GM19463 (cell line): ENCODE data around the gene SEC22B.
"Not testable (repeated sequence)": the region's sequence is repeated elsewhere in the genome, so short reads cannot be mapped to it uniquely, and the experiment has no call there.

Source experiments
- ATAC-seq: cut with Tn5 transposase; IDR thresholded peaks from one replicate; pipeline ENCODE4 v1.9.1; 2021; ENCODE audit warnings: mild to moderate bottlenecking, moderate library complexity; ENCODE audit not compliant: unreplicated experiment

The SEC22B gene

DNA sequence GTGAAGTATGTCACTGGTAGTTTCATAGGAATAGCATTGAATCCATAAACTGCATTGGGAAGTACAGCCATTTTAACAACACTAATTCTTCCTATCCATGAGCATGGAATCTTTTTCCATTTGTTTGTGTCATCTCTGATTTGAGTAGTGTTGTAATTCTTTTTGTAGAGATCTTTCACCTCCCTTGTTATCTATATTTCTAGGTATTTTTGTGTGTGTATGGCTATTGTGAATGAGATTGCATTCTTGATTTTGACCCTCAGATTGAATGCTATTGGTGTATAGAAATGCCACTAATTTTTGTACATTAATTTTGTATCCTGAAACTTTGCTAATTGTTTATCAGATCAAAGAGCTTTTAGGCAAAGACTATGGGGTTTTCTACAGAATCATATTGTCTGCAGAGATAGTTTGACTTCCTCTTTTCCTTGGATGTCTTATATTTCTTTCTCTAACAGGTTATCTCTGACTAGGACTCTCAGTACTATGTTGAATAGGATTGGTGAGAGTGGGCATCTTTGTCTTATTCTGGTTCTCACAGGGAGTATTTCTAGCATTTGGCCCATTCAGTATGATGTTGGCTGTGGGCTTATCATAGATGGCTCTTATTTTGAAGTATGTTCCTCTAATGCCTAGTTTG, 26.8 kb downstream of the SEC22B start:
- not testable (repeated sequence) for ATAC-seq

DNA sequence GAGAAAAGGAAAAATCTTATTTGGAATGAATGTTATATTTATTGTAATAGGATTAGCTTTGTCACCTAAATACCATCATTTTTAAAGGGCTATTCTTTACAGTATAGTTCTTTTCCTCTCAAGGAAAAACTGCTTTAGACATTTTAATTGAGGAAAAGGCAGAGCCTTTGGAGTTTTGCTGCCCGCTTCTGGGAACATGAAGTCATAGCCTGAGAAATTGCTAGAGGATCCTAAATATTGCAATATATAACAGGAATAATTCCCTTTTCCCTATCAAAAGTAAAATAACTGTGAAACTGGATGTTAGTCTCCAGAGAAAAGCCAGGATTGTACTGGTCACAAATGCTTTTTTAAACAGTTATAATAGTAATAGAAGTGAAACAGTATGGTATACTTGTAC, 30.5 kb downstream of the SEC22B start:
- ATAC-seq: not testable (repeated sequence)

DNA sequence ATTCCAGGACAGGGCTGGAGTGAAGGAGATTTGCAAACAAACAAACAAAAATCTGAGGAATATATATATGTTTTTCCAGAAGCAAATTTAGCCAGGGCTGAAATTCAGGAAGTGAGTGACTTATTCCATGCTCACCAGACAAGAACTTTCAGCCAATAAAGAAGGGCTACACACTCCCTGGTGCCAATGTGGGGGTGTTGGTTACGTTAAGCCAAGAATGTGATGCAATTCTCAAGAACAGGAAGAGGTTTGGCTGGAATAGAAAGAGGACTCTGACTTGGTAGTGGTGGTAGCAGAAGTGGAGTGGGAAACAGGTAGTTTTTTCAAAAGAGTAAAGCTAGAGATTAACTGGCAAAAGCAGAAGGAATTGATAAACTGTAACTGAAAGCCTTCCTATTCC, 31.7 kb downstream of the SEC22B start:
- not testable (repeated sequence) for ATAC-seq

- ATAC-seq: not testable (repeated sequence)
These were observed 32.2 kb downstream of the SEC22B start for GRCh38 chr1:120144169-120144568.

DNA sequence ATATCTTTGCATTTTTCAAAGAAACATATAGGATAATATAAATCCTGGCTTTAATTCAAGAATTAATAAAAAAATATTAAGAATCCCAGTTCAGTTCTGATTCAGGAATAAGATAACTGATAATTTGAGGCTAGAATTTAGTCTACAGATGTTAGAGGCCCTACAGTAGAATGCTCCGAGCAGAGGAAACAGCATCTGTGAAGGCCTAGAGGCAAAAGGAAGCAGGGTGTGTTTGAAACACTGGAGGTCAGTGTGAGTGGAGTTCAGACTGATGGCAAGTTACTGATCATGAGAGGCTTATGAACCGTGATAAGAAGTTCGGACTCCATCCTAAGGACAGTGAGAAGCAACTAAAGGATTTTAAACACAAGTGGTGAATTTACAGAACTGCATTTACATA, 33.0 kb downstream of the SEC22B start:
- not testable (repeated sequence) for ATAC-seq

DNA sequence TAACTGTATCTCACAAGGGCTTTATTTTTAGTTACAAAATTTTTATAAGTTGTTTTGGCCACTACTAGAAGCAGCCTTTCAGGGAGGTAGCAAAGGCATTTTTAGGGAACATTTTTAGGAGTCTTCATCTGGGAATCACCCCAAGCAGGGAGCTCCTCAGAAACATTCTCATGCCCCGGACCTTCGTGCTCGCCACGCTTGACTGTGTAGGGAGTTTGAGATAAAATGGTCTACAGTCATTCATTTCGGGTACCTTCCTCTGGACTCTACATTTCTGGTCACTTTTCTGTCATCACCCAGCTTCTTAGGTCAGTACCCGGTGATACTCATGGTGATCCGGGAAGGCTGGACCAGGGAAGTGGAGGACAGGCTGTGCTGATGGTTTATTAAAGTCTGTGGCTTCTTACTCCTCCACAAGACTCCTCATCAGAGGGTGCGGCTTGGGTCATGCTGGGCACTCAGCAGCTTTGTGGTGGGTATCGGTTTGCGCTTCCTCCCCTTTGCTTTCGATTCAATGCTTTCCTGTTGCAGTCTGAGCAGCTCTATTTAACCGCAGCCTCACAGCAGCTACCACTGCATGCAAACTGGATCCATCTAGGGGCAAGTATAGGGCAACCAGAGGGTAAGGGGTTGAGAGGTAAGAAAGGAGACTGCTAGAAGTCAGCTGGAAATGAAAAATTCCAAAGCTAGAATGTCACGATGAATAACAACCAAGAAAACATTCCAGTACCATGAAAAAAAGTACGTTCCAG, 33.6 kb downstream of the SEC22B start:
- peak; percentile 100 for ATAC-seq

- ATAC-seq: not testable (repeated sequence)
These were observed 34.5 kb downstream of the SEC22B start for GRCh38 chr1:120141865-120142264.

DNA sequence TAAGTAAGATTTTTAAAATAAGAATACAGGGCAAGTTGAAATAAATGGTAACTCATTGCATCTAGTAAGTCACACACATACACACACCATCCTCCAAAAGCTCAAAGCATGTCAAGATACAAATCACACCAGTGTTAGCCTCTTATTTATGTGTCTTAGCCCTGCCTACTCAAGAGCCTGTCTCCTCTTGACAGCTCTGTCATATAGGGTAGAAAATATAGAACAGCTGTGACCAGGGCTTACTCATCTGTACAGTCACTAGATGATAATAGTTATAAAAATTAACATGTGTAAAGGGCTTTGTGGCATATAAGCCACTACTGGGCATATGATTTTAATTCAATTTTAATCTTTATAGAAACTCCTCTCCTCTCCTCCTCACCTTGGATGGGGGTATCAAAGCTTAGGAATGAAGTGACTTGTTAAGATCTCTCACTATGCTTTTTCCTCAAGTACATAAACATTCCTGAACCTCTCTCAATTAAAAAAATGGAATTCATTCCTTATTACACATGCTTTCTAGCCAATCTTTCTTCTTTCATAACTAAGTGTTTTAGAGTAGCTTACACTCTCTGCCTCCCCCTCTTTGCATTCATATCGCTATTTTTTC, 35.6 kb downstream of the SEC22B start:
- ATAC-seq: not testable (repeated sequence)

- ATAC-seq: not testable (repeated sequence)
These were observed 40.2 kb downstream of the SEC22B start for GRCh38 chr1:120136086-120136485.

DNA sequence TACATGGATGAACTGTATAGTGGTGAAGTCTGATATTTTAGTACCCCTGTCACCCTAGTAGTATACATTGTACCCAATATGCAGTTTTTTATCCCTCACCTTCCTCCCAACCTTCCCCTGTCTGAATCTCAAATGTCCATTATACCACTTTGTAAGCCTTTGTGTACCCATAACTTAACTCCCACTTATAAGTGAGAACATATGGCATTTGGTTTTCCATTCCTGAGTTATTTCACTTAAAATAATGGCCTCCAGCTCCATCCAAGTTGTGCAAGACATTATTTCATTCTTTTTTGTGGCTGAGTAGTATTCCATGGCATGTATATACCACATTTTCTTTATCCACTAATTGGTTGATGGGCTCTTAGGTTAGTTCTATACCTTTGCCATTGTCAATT, 42.4 kb downstream of the SEC22B start:
- ATAC-seq: not testable (repeated sequence)

DNA sequence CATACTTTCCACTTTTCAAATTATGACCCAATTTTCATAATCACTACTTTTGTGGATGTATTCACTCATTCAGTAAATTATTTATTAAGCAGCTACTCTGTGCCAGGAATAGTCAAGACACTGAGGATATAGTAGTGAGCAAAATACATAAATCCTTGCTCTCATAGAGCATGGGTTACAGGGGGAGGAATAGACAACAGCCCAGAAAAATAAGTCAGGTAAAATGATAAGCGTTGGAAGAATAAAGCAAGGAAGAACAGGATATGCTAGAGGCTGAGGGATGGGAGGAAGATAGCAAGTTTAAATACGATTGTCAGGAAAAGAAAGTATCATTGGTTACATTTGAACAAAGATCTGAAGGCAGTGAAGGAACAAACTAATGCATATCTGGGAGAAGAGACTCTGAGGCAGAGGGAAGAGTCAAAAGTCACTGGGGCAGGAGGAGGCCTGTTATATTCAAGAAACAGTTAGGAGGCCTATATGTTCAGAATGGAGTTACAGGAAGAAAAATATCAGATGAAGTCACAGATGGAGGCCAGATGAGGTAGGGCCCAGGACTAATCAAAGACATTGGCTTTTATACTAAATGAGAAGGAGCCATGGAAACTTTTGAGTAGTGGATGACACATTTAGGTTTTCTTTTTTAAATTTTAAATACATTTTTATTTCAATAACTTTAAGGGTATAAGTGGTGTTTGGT, 42.9 kb downstream of the SEC22B start:
- ATAC-seq: no peak

- ATAC-seq: not testable (repeated sequence)
These were observed 43.9 kb downstream of the SEC22B start for GRCh38 chr1:120132406-120132763.

DNA sequence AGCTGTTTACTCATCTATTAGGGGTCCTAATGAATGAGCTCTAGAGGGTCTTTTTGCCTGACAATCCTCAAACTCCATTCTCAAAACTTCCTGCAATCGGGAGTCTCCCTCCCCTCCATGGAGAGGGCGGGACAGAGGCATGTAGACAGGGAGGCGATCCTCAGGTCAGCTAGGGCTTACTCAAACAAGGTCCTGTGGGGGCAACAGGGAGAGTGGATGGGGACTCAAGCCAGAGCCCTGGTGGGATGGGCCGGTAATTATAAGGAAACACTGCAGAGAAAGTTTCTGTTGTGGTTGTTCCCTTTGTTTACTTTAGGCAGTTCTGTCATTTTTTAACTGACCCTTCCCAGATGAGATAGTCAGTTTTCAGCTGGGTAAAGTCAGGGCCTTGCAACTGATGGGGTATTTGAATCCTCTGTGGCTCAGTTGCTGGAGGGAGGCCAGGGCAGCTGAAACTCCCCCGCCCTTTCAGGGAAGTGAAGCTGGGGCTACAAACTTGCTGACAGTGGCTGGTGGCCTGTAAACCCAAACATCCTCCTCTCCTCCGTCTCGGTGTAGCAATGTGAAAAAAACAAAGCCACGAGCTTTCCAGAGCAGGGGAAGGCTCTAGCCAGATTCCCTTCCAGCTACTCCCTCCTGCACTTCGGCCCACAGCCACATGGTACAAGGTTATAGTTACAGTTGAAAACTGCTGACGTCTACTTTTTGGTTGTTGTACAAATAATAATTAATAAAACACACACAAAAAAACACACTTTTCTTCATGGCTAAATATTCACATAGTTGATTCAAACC, 44.5 kb downstream of the SEC22B start:
- peak; percentile 76 for ATAC-seq

GRCh38 chr1:120127921-120128320, 48.4 kb downstream of the SEC22B start:
- not testable (repeated sequence) for ATAC-seq

- not testable (repeated sequence) for ATAC-seq
These were observed 50.1 kb downstream of the SEC22B start for GRCh38 chr1:120126216-120126615.

DNA sequence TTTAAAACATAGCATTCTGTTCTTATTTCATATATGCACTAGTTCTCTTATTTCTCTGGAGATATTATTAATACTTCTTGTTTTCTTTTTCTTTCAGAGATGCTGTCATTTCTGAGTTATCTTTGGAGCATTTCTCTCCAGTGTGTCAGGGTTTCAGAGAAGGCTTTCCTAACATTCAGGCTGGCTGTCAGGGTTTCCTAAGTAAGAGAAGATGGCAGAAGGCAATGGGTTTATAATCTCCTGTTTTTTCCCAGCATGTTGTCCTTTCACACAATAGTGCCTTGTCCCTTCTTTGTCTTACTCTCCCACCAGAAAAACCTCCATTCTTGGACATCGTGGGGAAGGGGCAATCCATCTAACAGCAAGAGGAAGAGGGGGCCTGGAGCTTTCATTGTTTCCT, 51.7 kb downstream of the SEC22B start:
- ATAC-seq: not testable (repeated sequence)

DNA sequence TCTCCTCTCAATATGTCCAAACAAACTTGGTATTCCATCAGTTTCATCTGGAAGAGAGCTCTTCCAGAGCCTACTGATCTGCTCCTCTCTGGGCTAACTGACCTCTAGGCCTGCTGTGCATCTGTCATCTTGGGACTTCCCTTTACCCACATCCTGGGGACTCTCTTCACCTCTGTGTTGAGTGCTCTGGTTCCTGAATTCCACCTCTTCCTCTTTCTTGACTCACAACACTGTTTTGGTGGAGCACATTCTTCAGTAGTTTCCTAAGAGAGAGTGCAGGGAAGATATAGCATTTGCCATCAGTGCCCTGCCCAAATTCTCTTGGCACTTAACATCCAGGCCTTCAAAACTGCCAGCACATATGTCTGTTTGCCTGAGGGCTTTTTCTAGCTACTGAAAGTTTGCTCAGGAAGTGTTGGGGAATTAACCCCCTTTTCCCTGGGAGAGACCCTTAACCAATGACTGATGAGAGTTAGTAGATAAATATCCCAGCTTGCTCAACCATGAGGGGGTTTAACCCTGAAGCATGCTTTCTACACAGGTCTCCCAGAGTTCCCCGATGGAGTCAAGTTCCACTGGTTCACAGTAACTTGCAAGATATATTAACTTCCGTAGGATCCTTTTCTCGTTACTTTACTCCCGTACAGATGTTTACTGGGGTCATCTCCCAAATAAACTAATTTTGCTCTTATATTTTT, 52.4 kb downstream of the SEC22B start:
- peak; percentile 64 for ATAC-seq

DNA sequence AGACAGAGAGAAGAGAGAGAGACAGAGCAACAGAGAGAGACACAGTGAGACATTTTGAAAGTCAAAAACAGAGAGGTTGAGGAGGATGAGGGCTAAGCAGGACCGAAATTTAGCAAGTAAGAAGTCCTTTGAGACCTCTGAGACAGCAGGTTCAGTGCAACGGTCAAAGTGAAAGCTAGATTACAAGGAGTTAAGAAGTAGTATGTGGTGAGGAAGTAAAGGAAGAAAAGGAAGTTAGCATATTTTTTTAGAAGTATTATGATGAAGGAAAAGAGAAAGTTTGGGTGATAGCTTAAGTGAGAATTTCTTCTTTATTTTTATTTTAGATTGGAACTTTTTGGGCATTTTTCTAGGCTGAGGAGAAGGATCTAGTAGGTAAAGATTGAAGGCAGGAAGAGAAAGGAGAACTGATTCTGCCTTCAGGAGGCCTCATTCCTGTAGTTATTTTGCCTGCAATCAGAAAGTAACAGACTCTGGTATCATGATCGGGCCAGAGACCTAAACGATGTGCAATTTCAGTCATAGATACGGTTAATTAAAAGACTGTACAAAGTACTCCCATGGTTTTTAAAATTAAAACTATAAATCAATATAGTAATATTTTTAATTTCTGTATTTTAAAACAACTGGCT, 53.9 kb downstream of the SEC22B start:
- ATAC-seq: peak; percentile 70

GRCh38 chr1:120121830-120122229, 54.5 kb downstream of the SEC22B start:
- ATAC-seq: not testable (repeated sequence)
